Testis (tissue), 3 donors: Measurements from ENCODE around the gene RAB35. TPM values are rescaled to one million over a fixed set of nuclear protein-coding genes. Genes with fewer than 3 reads are reported as not detected.

Experiments used
- DNase-seq: peaks from one replicate; pipeline ENCODE4 v3.0.0-alpha.2; 2019
- H3K27ac ChIP-seq, 2 donors: fragments of 200-600 bp; sonication (generic); one replicate each; pipeline ENCODE4 v1.5.1; 2019
- H3K27me3 ChIP-seq: fragments of 200-600 bp; sonication (generic); one replicate; pipeline ENCODE4 v1.5.1; 2019
- H3K36me3 ChIP-seq: fragments of 200-600 bp; sonication (generic); one replicate; pipeline ENCODE4 v1.5.1; 2017; ENCODE audit warnings: low read depth; ENCODE audit errors: missing control alignments
- H3K4me1 ChIP-seq: fragments of 200-600 bp; sonication (generic); one replicate; pipeline ENCODE4 v1.5.1; 2019
- H3K4me3 ChIP-seq, 2 donors: fragments of 200-600 bp; sonication (generic); one replicate each; pipeline ENCODE4 v1.5.1; 2017 to 2019
- H3K9me3 ChIP-seq: fragments of 200-600 bp; sonication (generic); one replicate; pipeline ENCODE4 v1.5.1; 2017
- CTCF ChIP-seq, 3 experiments: fragments of 450-650 bp in 2 of 3; fragments of 200-600 bp in 1 of 3; sonication (generic) in 1 of 3; IDR thresholded peaks; one replicate each; pipeline ENCODE4 v1.5.1; 2016 to 2019; ENCODE audit warnings: antibody characterized with exemption in 3 of 3, mild to moderate bottlenecking in 2 of 3, moderate library complexity in 1 of 3
- POLR2A ChIP-seq: fragments of 450-650 bp; IDR thresholded peaks from one replicate; pipeline ENCODE4 v1.6.1; 2017; ENCODE audit warnings: antibody characterized with exemption, mild to moderate bottlenecking, moderate library complexity
- WGBS, 2 donors: methylation state at CpG; one replicate each; pipeline ENCODE4 v1.1.5; 2018; 5-methylcytosine and 5-hydroxymethylcytosine counted together
- intact Hi-C: fragments of 100-400 bp; cut with DNase I; formaldehyde crosslinking; loops from one replicate; pipeline ENCODE4 v1.15.1; 2023; ENCODE audit warnings: low total_unique reads
- polyA plus RNA-seq: library from polyadenylated mRNA; stranded (reverse); fragments of 350-450 nt; fragmentation: Illumina TruSeq; extraction: RNeasy Lipid Tissue Mini Kit (QIAGEN cat#74804); gene quantifications from one replicate; pipeline ENCODE4 v1.2.3, GENCODE V29; 2014; ENCODE audit warnings: low read depth, low replicate concordance; ENCODE audit not compliant: insufficient read depth
- total RNA-seq, 2 donors: library from RNA; depleted of rRNA; stranded (reverse); fragments of >200 nt; gene quantifications; one replicate each; pipeline ENCODE4 v1.2.3, GENCODE V29; 2016

The RAB35 gene
- total and polyA plus RNA-seq, 3 donors from 2014 or later, result 21.1 to 27.4 (median 24.4) TPM

- Histone ChIP-seq H3K27me3 (no peaks in the 10 kb centered on the region), H3K4me1 (no peaks in the 10 kb centered on the region), H3K9me3 (no peaks in the 10 kb centered on the region), H3K27ac (no peak overlapping the region), H3K36me3 (no peaks in the 10 kb centered on the region), H3K4me3 (no peak overlapping the region)
- 73 to 81% methylated on average over 6 of the region's 6 CpGs for WGBS, 2 donors
- TF ChIP-seq CTCF (IDR thresholded peaks at IDR 0.05) (no peak), POLR2A (no peak)
- no peak for DNase-seq
- intact Hi-C loops, result no loop called here
Observed at GRCh38 chr12:120125792-120126634, 9.5 kb upstream of the RAB35 start.

- 88 to 90% methylated on average over 4 of the region's 4 CpGs for WGBS, 2 donors
- no peaks in the 10 kb centered on the region for H3K36me3 ChIP-seq
- H3K4me1 ChIP-seq, result no peaks in the 10 kb centered on the region
- H3K27ac ChIP-seq, result no peak overlapping the region
- no peak for DNase-seq
- no peaks in the 10 kb centered on the region for H3K27me3 ChIP-seq
- no peaks in the 10 kb centered on the region for H3K9me3 ChIP-seq
- no peak overlapping the region for H3K4me3 ChIP-seq
- no peak for TF ChIP-seq POLR2A
- TF ChIP-seq CTCF (IDR thresholded peaks at IDR 0.05), result no peak
- intact Hi-C loops, result no loop called here
Observed at GRCh38 chr12:120125029-120125428, 8.5 kb upstream of the RAB35 start.

- intact Hi-C loops, result no loop called here
- no peaks in the 10 kb centered on the region for H3K9me3 ChIP-seq
- H3K27me3 ChIP-seq, result no peaks in the 10 kb centered on the region
- H3K4me3 ChIP-seq, result no peak overlapping the region
- TF ChIP-seq CTCF (IDR thresholded peaks at IDR 0.05), result no peak
- TF ChIP-seq POLR2A, result no peak
- H3K36me3 ChIP-seq, result no peaks in the 10 kb centered on the region
- no peak for DNase-seq
- H3K4me1 ChIP-seq, result peaks cover 17% of the 10 kb centered on the region
- H3K27ac ChIP-seq, result no peak overlapping the region
- WGBS, 2 donors, result 61 to 72% methylated on average over 4 of the region's 4 CpGs
Observed at GRCh38 chr12:120121766-120122293, 5.3 kb upstream of the RAB35 start.

GRCh38 chr12:120121343-120121742 is 4.8 kb upstream of the RAB35 start:
- Histone ChIP-seq H3K27me3 (no peaks in the 10 kb centered on the region), H3K4me1 (peaks cover 17% of the 10 kb centered on the region), H3K4me3 (no peak overlapping the region), H3K27ac (no peak overlapping the region), H3K9me3 (no peaks in the 10 kb centered on the region), H3K36me3 (no peaks in the 10 kb centered on the region)
- intact Hi-C loops, result no loop called here
- DNase-seq, result no peak
- WGBS, 2 donors, result 74 to 85% methylated on average over 2 of the region's 2 CpGs
- TF ChIP-seq POLR2A (no peak), CTCF (IDR thresholded peaks at IDR 0.05) (no peak)
